ENCODE measurements around the gene CDH20.

The CDH20 gene

GRCh38 chr18:61542596-61542995 is 209.4 kb downstream of the CDH20 start:
- no peak for DNase-seq

- DNase-seq = no peak
Observed at GRCh38 chr18:61543518-61543917, 210.3 kb downstream of the CDH20 start.

GRCh38 chr18:61544178-61544577 is 210.9 kb downstream of the CDH20 start:
- DNase-seq = no peak

- DNase-seq = no peak
Observed at GRCh38 chr18:61545281-61546245, 212.3 kb downstream of the CDH20 start.

GRCh38 chr18:61546590-61546989 is 213.4 kb downstream of the CDH20 start:
- no peak for DNase-seq

- no peak for DNase-seq
Observed at GRCh38 chr18:61549416-61549815, 216.2 kb downstream of the CDH20 start.

GRCh38 chr18:61549889-61550288 is 216.7 kb downstream of the CDH20 start:
- DNase-seq = no peak

- DNase-seq = no peak
Observed at GRCh38 chr18:61551586-61551985, 218.4 kb downstream of the CDH20 start.

GRCh38 chr18:61553045-61553659 is 219.9 kb downstream of the CDH20 start:
- no peak for DNase-seq

- DNase-seq = peak; percentile 15 to 21
Observed at GRCh38 chr18:61554117-61554776, 221.0 kb downstream of the CDH20 start.

GRCh38 chr18:61554946-61555361 is 221.7 kb downstream of the CDH20 start:
- DNase-seq = no peak

GRCh38 chr18:61556316-61556715 is 223.1 kb downstream of the CDH20 start:
- no peak for DNase-seq

GRCh38 chr18:61556862-61557261 is 223.6 kb downstream of the CDH20 start:
- DNase-seq = no peak

GRCh38 chr18:61569176-61569892 is 236.1 kb downstream of the CDH20 start:
- DNase-seq = no peak

- DNase-seq = no peak
Observed at GRCh38 chr18:61570070-61570469, 236.8 kb downstream of the CDH20 start.

GRCh38 chr18:61572084-61572655 is 238.9 kb downstream of the CDH20 start:
- DNase-seq = no peak

- no peak for DNase-seq
Observed at GRCh38 chr18:61572871-61573270, 239.6 kb downstream of the CDH20 start.

- no peak for DNase-seq
Observed at GRCh38 chr18:61574665-61575064, 241.4 kb downstream of the CDH20 start.

GRCh38 chr18:61575419-61575818 is 242.2 kb downstream of the CDH20 start:
- no peak for DNase-seq

GRCh38 chr18:61578846-61579245 is 245.6 kb downstream of the CDH20 start:
- no peak for DNase-seq

- DNase-seq = no peak
Observed at GRCh38 chr18:61579581-61579980, 246.4 kb downstream of the CDH20 start.

GRCh38 chr18:61580046-61580445 is 246.8 kb downstream of the CDH20 start:
- no peak for DNase-seq
